Measurements from ENCODE around the gene SHB. TPM values are rescaled to one million over a fixed set of nuclear protein-coding genes. Genes with fewer than 3 reads are reported as not detected.
A peak's percentile ranks its signal among the peaks of the same experiment; 100 is the strongest.

SHB gene
- total and polyA plus RNA-seq, 2 of the 13 experiments (the other 11 are each of a cell fraction or from before 2014, with no cell fraction given), result 19.4 to 20.7 TPM

- TF ChIP-seq, protein P1, sequence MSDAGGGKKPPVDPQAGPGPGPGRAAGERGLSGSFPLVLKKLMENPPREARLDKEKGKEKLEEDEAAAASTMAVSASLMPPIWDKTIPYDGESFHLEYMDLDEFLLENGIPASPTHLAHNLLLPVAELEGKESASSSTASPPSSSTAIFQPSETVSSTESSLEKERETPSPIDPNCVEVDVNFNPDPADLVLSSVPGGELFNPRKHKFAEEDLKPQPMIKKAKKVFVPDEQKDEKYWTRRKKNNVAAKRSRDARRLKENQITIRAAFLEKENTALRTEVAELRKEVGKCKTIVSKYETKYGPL (CRISPR knock-in tag; IDR thresholded peaks at IDR 0.05), result no peak
- TF ChIP-seq STAG1 (CRISPR knock-in tag; IDR thresholded peaks at IDR 0.05) (no peak), KDM5B (CRISPR knock-in tag; IDR thresholded peaks at IDR 0.05; ENCODE audit: borderline replicate concordance) (0 out of 2 replicates have a peak, but pooled peaks have one; percentile 5), PLSCR1 (CRISPR knock-in tag; IDR thresholded peaks at IDR 0.05; ENCODE audit: borderline replicate concordance) (no peak), ZNF570 (CRISPR knock-in tag; IDR thresholded peaks at IDR 0.05; ENCODE audit: borderline replicate concordance) (no peak), ZNF138 (CRISPR knock-in tag; IDR thresholded peaks at IDR 0.05; ENCODE audit: low read depth) (no peak), GTF2F1 (IDR thresholded peaks at IDR 0.05; ENCODE audit: low read length) (no peak), ZNF737 (CRISPR knock-in tag; IDR thresholded peaks at IDR 0.05; ENCODE audit: borderline replicate concordance) (no peak), IKZF4 (CRISPR knock-in tag; IDR thresholded peaks at IDR 0.05; ENCODE audit: borderline replicate concordance, low read depth, not compliant biosample characterization) (no peak), TEAD3 (CRISPR knock-in tag; optimal IDR thresholded peaks at IDR 0.05; ENCODE audit: borderline replicate concordance) (no peak), ATF6 (CRISPR knock-in tag; conservative IDR thresholded peaks at IDR 0.05) (no peak), ZBTB4 (CRISPR knock-in tag; IDR thresholded peaks at IDR 0.05; ENCODE audit: borderline replicate concordance) (no peak), SSRP1 (CRISPR knock-in tag; IDR thresholded peaks at IDR 0.05) (no peak), REL (CRISPR knock-in tag; conservative IDR thresholded peaks at IDR 0.05) (0 out of 2 replicates have a peak, but pooled peaks have one; percentile 40), MIER3 (CRISPR knock-in tag; IDR thresholded peaks at IDR 0.05; ENCODE audit: borderline replicate concordance) (no peak)
- TF ChIP-seq, protein P2, sequence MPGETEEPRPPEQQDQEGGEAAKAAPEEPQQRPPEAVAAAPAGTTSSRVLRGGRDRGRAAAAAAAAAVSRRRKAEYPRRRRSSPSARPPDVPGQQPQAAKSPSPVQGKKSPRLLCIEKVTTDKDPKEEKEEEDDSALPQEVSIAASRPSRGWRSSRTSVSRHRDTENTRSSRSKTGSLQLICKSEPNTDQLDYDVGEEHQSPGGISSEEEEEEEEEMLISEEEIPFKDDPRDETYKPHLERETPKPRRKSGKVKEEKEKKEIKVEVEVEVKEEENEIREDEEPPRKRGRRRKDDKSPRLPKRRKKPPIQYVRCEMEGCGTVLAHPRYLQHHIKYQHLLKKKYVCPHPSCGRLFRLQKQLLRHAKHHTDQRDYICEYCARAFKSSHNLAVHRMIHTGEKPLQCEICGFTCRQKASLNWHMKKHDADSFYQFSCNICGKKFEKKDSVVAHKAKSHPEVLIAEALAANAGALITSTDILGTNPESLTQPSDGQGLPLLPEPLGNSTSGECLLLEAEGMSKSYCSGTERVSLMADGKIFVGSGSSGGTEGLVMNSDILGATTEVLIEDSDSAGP (CRISPR knock-in tag; IDR thresholded peaks at IDR 0.05; ENCODE audit: borderline replicate concordance), result no peak
- TF ChIP-seq, protein P3, sequence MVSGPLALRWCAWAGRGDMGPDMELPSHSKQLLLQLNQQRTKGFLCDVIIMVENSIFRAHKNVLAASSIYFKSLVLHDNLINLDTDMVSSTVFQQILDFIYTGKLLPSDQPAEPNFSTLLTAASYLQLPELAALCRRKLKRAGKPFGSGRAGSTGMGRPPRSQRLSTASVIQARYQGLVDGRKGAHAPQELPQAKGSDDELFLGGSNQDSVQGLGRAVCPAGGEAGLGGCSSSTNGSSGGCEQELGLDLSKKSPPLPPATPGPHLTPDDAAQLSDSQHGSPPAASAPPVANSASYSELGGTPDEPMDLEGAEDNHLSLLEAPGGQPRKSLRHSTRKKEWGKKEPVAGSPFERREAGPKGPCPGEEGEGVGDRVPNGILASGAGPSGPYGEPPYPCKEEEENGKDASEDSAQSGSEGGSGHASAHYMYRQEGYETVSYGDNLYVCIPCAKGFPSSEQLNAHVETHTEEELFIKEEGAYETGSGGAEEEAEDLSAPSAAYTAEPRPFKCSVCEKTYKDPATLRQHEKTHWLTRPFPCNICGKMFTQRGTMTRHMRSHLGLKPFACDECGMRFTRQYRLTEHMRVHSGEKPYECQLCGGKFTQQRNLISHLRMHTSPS (CRISPR knock-in tag; IDR thresholded peaks at IDR 0.05; ENCODE audit: low read depth), result no peak
- TF ChIP-seq, protein P4, sequence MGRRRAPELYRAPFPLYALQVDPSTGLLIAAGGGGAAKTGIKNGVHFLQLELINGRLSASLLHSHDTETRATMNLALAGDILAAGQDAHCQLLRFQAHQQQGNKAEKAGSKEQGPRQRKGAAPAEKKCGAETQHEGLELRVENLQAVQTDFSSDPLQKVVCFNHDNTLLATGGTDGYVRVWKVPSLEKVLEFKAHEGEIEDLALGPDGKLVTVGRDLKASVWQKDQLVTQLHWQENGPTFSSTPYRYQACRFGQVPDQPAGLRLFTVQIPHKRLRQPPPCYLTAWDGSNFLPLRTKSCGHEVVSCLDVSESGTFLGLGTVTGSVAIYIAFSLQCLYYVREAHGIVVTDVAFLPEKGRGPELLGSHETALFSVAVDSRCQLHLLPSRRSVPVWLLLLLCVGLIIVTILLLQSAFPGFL (CRISPR knock-in tag; IDR thresholded peaks at IDR 0.05), result no peak
These were observed 45.4 kb downstream of the SHB start (continued) for GRCh38 chr9:38023661-38024035.

Measured in HepG2 (cell line).